OCI-LY7 (cell line): ENCODE measurements around the gene LARGE1. TPM values are rescaled to one million over a fixed set of nuclear protein-coding genes. Genes with fewer than 3 reads are reported as not detected.

Experiments
- BruUV-seq: library from RNA; stranded (reverse); fragments of 400-500 nt; replicated peaks from 2 replicates; lab custom pipeline; 2021; lab: Mats Ljungman, UMichigan
- CTCF ChIA-PET: fragments of 300-600 bp; sonication (Branson Sonifier 250); formaldehyde crosslinking; loops from one replicate; lab custom pipeline; 2022; ENCODE audit warnings: antibody characterized with exemption; ENCODE audit not compliant: unreplicated experiment; lab: Charles Lee
- POLR2A ChIA-PET: fragments of 300-600 bp; sonication (Branson Sonifier 250); formaldehyde crosslinking; loops from one replicate; lab custom pipeline; 2022; ENCODE audit warnings: antibody characterized with exemption; lab: Charles Lee
- DNase-seq: peaks from one replicate; pipeline ENCODE4 v3.0.0-alpha.2; 2015; ENCODE audit warnings: low spot score
- H2AFZ ChIP-seq: fragments of 200-600 bp; sonication (generic), shearing (Covaris generic); 2 replicates; pipeline ENCODE4 v1.6.1; 2014; ENCODE audit warnings: mild to moderate bottlenecking, antibody characterized with exemption, low read length, moderate library complexity
- H3K27ac ChIP-seq: fragments of 200-600 bp; sonication (generic); 2 replicates; pipeline ENCODE4 v1.5.1; 2014; ENCODE audit warnings: mixed run types, low read depth, mild to moderate bottlenecking, moderate library complexity, low read length, inconsistent platforms; ENCODE audit not compliant: poor library complexity, severe bottlenecking
- H3K36me3 ChIP-seq: fragments of 200-600 bp; sonication (generic); 2 replicates; pipeline ENCODE4 v1.6.1; 2014; ENCODE audit warnings: mild to moderate bottlenecking, antibody characterized with exemption, low read length, moderate library complexity, mixed read lengths; ENCODE audit not compliant: insufficient read depth
- H3K4me1 ChIP-seq: fragments of 200-600 bp; sonication (generic); 2 replicates; pipeline ENCODE4 v1.5.1; 2014; ENCODE audit warnings: mild to moderate bottlenecking, low read length; ENCODE audit not compliant: insufficient read depth, poor library complexity, severe bottlenecking
- H3K4me2 ChIP-seq: fragments of 200-600 bp; sonication (generic); 2 replicates; pipeline ENCODE4 v1.6.1; 2014; ENCODE audit warnings: mild to moderate bottlenecking, low read length
- H3K4me3 ChIP-seq: fragments of 200-600 bp; sonication (generic); 2 replicates; pipeline ENCODE4 v1.5.1; 2014; ENCODE audit warnings: mild to moderate bottlenecking, low read depth, low read length; ENCODE audit not compliant: poor library complexity, severe bottlenecking
- H3K79me2 ChIP-seq: fragments of 200-600 bp; sonication (generic); 2 replicates; pipeline ENCODE4 v1.6.1; 2016; ENCODE audit warnings: low read depth, mild to moderate bottlenecking, low read length, moderate library complexity, mixed read lengths; ENCODE audit not compliant: insufficient read depth
- H3K9me2 ChIP-seq: fragments of 200-600 bp; sonication (generic); 2 replicates; pipeline ENCODE4 v1.6.1; 2016; ENCODE audit warnings: mild to moderate bottlenecking, low read length, mixed read lengths; ENCODE audit not compliant: insufficient read depth
- H3K9me3 ChIP-seq: fragments of 200-600 bp; sonication (generic); 2 replicates; pipeline ENCODE4 v1.6.1; 2014; ENCODE audit warnings: mild to moderate bottlenecking, mixed run types, low read length, mixed read lengths
- H4K20me1 ChIP-seq: fragments of 200-600 bp; sonication (generic); 2 replicates; pipeline ENCODE4 v1.6.1; 2014; ENCODE audit warnings: mild to moderate bottlenecking, antibody characterized with exemption, low read length, moderate library complexity, mixed read lengths; ENCODE audit not compliant: insufficient read depth
- CTCF ChIP-seq: fragments of 200-600 bp; sonication (generic); conservative IDR thresholded peaks from 2 replicates; pipeline ENCODE4 v1.5.1; 2014; ENCODE audit warnings: mild to moderate bottlenecking, antibody characterized with exemption, low read length, moderate library complexity, mixed read lengths
- EZH2phosphoT487 ChIP-seq: fragments of 200-600 bp; sonication (generic); IDR thresholded peaks from 2 replicates; pipeline ENCODE4 v1.6.1; 2018; ENCODE audit warnings: low read depth, borderline replicate concordance, mild to moderate bottlenecking, mixed run types, antibody characterized with exemption, low read length, moderate library complexity, mixed read lengths
- intact Hi-C: fragments of 100-400 bp; cut with micrococcal nuclease; formaldehyde crosslinking; loops from one replicate; pipeline ENCODE4 v1.10.0; 2022; ENCODE audit not compliant: unreplicated experiment
- total RNA-seq, 2 experiments: library from RNA; depleted of rRNA in 1 of 2; stranded (reverse); fragments of >200 nt in 1 of 2; shearing (Covaris generic) in 1 of 2; gene quantifications; 2 replicates each; pipeline ENCODE4 v1.2.3, GENCODE V29; 2014 to 2022

LARGE1 gene
- total RNA-seq, 2 experiments from 2014 or later, result 31.5 to 31.9 TPM

GRCh38 chr22:33837826-33838225, 82.5 kb downstream of the LARGE1 start:
- Histone ChIP-seq H3K9me2 (no peaks in the 10 kb centered on the region), H3K4me2 (no peak overlapping the region), H3K36me3 (no peaks in the 10 kb centered on the region), H3K4me1 (peaks cover 42% of the 10 kb centered on the region), H3K9me3 (no peaks in the 10 kb centered on the region), H4K20me1 (no peaks in the 10 kb centered on the region), H2AFZ (no peak overlapping the region), H3K79me2 (peaks cover 10% of the 10 kb centered on the region; the same call in 1 of the 2 replicates), H3K27ac (no peak overlapping the region), H3K4me3 (no peak overlapping the region)
- intact Hi-C loops, result no loop called here
- TF ChIP-seq CTCF, result no peak
- TF ChIP-seq EZH2phosphoT487, result no peak
- no TSS peak for BruUV-seq
- POLR2A ChIA-PET, result interaction anchor here (0.6 to 1.2 kb wide), 3 partner anchors 15 to 617 kb away, joined by 3 read pairs; no protein-coding TSS in a partner anchor
- DNase-seq, result no peak
- CTCF ChIA-PET, result no interaction called here

- intact Hi-C loops, result no loop called here
Observed at GRCh38 chr22:33835265-33835664, 85.0 kb downstream of the LARGE1 start.

More at GRCh38 chr22:33835265-33835664, 85.0 kb downstream of the LARGE1 start:
- Histone ChIP-seq H3K9me2 (no peaks in the 10 kb centered on the region), H3K4me2 (no peak overlapping the region), H2AFZ (no peak overlapping the region), H3K4me1 (peaks cover 16% of the 10 kb centered on the region), H3K4me3 (no peak overlapping the region), H3K9me3 (no peaks in the 10 kb centered on the region), H3K27ac (no peak overlapping the region), H3K36me3 (no peaks in the 10 kb centered on the region), H4K20me1 (no peaks in the 10 kb centered on the region), H3K79me2 (peaks cover 2% of the 10 kb centered on the region; the same call in 1 of the 2 replicates)
- no peak for TF ChIP-seq CTCF
- TF ChIP-seq EZH2phosphoT487, result no peak
- ChIA-PET POLR2A (interaction anchor here (0.7 kb wide), 1 partner anchor 85 kb away, joined by 3 read pairs; no protein-coding TSS in a partner anchor), CTCF (no interaction called here)
- BruUV-seq, result no TSS peak
- no peak for DNase-seq
